Measurements from ENCODE around the gene GINS2.

Gene GINS2

DNA sequence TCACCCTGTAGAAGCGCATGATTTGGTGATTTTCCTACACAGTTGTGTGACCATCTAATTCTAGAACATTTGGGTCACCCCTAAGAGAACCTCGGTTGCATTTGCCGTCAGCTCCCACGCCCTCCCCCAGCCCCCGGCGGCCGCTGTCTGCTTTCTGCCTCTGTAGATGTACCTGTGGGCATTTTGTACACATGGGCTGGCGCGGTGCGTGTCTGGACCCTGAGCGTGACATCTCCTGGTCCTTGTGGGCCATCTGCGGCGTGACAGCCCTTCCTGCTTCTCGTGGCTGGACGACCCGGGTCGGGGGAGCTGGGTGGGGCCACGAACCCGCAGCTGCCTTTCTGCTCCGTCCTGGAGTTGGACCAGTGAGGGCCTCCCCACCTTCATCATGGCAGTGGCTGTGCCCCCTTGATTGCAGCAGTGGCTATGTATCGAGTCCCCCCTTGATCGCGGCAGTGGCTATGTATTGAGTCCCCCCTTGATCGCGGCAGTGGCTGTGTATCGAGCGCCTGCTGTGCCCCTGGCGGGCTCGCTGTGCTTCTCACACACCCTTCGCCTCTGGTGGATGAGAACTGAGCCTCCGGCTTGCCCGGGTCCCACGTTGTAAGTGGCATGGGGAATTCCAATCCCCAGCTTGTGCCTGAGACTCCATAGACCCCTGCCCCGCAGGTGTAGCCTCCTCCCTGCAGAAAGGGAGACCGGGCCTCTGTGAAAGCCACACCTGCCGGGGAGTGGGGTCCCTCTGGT is 51.5 kb downstream of the GINS2 start:
- no peak for DNase-seq

GRCh38 chr16:85636234-85636812 is 52.4 kb downstream of the GINS2 start:
- DNase-seq, result no peak

GRCh38 chr16:85635545-85636140 is 53.1 kb downstream of the GINS2 start:
- DNase-seq, result no peak

DNA sequence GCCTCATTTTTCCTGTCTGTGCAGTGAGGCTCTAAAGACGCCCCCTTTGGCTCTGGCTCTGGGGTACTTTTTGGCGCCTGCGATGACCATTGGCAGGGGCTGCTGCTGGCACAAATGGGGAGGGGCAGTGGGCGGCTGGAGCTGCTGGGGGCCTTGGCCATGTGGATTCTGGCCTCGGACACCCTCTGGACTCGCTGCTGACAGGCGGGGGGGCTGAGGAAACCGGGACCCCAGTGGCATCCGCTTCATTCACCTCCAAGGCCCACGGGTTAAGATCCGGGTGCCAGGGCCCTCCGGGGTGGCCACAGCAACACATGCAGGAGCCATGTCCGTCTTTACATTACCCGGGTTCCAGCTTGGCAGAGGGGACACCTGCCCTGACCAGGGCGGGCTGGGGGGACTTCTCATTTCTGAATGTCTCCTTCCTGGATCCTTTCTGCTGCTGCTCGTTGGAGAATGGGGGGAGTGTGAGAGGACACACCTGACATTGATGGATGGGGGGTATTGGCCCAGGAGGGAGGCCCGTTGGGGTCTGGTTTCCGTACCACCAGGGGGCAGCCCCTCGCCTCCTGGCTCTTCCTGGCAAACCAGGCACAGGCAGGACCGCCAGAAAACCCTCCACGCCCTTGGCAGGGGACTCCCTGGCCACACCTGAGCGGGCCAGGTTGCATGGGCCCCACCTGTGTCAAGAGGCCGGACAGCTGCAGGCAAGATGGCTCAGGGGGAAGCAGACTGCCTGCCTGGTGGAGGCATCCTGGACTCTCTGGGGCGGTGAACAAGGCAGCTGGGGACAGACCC is 53.8 kb downstream of the GINS2 start:
- no peak for DNase-seq

DNA sequence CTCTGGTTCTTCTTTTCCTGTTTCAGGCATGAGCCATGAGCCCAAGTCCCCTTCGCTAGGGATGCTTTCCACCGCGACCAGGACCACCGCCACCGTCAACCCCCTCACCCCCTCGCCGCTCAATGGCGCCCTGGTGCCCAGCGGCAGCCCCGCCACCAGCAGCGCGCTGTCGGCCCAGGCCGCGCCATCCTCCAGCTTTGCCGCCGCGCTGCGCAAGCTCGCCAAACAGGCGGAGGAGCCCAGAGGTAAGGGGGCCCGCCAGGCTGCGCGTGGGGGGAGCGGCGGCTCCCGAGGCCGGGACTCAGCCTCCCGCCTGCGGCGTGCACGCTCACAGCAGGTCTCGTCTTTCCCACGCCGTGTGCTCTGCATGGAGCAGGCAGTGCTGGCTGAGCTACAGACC is 54.9 kb downstream of the GINS2 start:
- no peak for DNase-seq

DNA sequence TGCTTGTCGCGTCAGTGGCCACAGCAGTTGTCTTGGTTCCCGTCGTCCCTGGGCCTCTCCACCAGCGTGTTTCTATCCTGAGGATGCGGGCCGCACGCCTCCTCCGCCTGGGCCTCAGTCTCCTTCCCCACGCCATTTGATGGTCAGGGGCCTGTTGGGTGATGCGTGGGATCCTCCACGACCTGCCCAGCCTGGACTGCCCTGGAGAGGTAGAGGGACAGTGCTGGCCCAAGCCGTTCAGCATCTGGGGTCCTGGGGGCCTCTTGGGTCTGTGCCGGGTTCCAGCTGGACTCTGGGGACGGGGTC is 55.4 kb downstream of the GINS2 start:
- no peak for DNase-seq

DNA sequence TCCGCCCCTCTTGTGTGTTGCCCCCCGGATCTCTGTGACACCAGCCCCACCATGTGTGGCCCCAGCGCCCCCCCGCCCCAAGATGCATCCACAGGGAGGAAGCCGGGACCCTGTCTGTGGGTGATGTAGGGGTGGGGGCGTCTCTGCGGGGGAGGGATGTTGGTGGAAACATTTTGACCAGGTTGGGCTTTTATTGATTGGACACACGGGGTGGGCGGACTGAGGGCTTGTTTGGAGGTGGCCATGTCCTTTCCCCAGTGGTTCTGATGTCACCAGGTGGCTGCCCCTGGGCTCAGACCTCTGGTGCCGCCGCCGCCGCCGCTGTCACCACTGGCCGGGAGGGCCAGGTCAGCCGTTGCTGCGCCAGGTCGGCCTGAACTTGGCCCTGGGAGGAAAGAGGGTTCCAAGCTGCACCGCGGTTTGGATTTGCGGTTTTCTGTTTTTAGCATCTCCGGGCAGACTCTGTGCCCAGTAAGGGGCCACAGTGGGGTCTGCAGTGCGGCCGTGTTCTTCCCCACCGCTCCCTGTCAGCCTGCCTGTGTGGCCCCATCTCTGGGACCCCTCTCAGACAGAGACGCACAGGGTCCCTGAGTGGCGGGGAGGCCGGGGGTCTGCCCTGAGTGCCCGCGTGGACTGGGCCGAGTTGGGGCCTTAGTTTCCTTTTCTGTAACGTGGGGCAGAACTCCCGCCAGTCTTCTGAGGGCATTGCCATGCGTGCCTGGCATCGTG is 55.9 kb downstream of the GINS2 start:
- DNase-seq, result no peak

GRCh38 chr16:85631802-85632393 is 56.9 kb downstream of the GINS2 start:
- DNase-seq, result no peak

- no peak for DNase-seq
These were observed 57.5 kb downstream of the GINS2 start for GRCh38 chr16:85631230-85631629.

DNA sequence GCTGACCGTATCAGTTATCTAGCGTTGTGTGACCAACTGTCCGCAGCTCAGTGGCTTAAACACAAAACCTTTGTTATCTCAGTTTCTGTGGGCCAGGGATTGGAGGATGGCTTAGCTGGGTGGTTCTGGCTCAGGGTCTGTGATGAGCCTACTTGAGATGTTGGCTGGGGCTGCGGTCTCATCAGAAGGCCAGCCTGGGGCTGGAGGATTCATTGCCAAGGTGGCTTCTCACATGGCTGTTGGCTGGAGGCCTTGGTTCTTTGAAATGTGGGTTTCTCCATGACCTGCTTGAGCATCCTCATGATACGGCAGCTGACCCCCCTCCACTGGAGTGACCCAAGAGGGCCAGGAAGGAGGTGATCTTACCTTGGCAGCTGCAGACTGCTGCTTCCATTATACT is 58.9 kb downstream of the GINS2 start:
- no peak for DNase-seq

- DNase-seq, result no peak
These were observed 59.4 kb downstream of the GINS2 start for GRCh38 chr16:85629326-85629725.

DNA sequence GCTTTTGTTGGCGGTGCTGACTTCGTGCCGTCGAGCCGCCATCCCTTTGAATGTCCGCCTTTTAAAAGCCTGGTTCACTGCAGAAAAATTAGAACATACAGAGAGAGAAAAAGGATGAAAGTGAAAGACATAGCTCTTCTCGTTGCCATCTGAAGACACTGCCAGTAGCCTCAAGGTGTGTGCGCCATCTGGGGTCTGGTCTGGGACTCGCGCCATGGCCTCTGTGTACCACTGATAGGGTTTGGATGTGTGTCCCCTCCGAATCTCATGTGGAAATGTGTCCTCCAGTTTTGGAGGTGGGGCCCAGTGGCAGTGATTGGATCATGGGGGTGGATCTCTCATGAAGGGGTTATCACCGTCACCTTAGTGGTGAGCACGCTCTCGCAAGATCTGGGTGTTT is 60.1 kb downstream of the GINS2 start:
- no peak for DNase-seq

DNA sequence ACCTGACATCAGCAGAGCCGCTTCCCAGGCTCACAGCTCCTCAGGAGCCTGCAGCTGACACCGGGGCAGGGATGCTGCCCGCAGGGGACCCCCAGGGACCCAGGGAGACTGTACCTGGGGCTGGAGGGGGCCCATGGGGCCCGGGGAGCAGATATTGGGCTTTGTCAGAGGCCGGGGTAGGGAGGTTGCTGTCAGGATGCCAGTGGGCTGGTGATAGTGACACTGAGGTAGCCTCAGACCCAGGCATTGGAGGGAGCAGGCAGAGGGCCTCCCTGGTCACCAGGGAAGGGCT is 60.5 kb downstream of the GINS2 start:
- DNase-seq, result no peak

- no peak for DNase-seq
These were observed 61.1 kb downstream of the GINS2 start for GRCh38 chr16:85627526-85628264.

- no peak for DNase-seq
These were observed 61.7 kb downstream of the GINS2 start for GRCh38 chr16:85627089-85627488.

All from HCEC 1CT (cell line).